ENCODE results near the gene CLDN6. TPM values are rescaled to one million over a fixed set of nuclear protein-coding genes. Genes with fewer than 3 reads are reported as not detected.

CLDN6 gene
- total RNA-seq, 1 donor from 2014 or later: not detected

GRCh38 chr16:3038896-3039295 lies 20.9 kb upstream of the CLDN6 start:
- Histone ChIP-seq H3K27me3 (ENCODE audit: control insufficient read depth in 3 of 3, insufficient read depth in 3 of 3, low read length in 3 of 3) (peaks cover 52 to 77% (median 68%) of the 10 kb centered on the region in 3 donors), H3K4me3 (ENCODE audit: low read length in 3 of 3) (no peak overlapping the region), H3K4me1 (ENCODE audit: control insufficient read depth in 3 of 3, insufficient read depth in 3 of 3, low read length in 3 of 3) (no peaks in the 10 kb centered on the region), H3K9ac (ENCODE audit: low read depth in 1 of 3, low read length in 3 of 3) (no peak overlapping the region), H3K27ac (ENCODE audit: low read depth, low read length) (no peak overlapping the region), H3K9me3 (ENCODE audit: control insufficient read depth in 3 of 3, low read length in 3 of 3) (no peaks in the 10 kb centered on the region), H3K36me3 (ENCODE audit: control insufficient read depth in 3 of 3, insufficient read depth in 3 of 3, low read length in 3 of 3) (no peaks in the 10 kb centered on the region)

- no peaks in the 10 kb centered on the region for H3K4me1 ChIP-seq (ENCODE audit: control insufficient read depth in 3 of 3, insufficient read depth in 3 of 3, low read length in 3 of 3)
- no peak overlapping the region for H3K9ac ChIP-seq (ENCODE audit: low read depth in 1 of 3, low read length in 3 of 3)
- no peaks in the 10 kb centered on the region for H3K36me3 ChIP-seq (ENCODE audit: control insufficient read depth in 3 of 3, insufficient read depth in 3 of 3, low read length in 3 of 3)
- no peak overlapping the region for H3K27ac ChIP-seq (ENCODE audit: low read depth, low read length)
- H3K4me3 ChIP-seq (ENCODE audit: low read length in 3 of 3): no peak overlapping the region
- no peaks in the 10 kb centered on the region for H3K9me3 ChIP-seq (ENCODE audit: control insufficient read depth in 3 of 3, low read length in 3 of 3)
- peaks cover 57 to 77% (median 67%) of the 10 kb centered on the region in 3 donors for H3K27me3 ChIP-seq (ENCODE audit: control insufficient read depth in 3 of 3, insufficient read depth in 3 of 3, low read length in 3 of 3)
These were observed 20.3 kb upstream of the CLDN6 start for GRCh38 chr16:3038256-3038655.

DNA sequence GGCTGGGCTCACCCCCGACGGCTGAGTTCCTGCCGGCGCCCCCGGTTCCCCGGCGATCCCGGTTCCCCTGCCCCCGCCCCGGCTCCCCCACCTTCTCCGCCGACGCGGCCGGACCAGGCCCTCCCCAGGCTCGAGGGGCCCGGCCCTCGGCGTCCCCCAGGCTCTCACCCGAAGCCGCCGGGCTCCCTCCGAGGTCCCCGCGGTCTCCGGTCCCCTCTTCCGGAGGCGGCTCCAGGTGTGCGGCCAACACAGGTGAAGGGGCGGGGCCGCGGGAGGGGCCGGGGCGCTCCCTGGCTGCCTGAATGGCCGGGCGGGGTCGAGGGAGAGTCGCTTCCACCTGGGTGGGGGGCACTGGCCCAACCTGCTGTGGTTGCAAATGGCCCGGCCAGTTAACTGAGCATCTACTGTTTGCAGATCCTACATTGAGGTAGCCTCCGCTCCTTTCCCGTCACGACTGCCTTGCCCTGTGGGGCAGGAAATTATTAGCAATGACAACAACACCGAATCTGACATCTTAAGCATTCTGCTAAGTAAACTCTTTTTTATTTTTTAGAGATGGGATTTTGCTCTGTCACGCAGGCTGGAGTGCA lies 18.8 kb upstream of the CLDN6 start, which contains the start of gene BICDL2:
Gene BICDL2 (minus strand): TSS at position 219 of the 590 bp plus-strand sequence. CDS start 1,448 bp downstream, outside the sequence.
- H3K9ac ChIP-seq (ENCODE audit: low read depth in 1 of 3, low read length in 3 of 3): no peak within 1 kb of the TSS
- peaks cover 57 to 78% (median 65%) of the 10 kb centered on the region in 3 donors for H3K27me3 ChIP-seq (ENCODE audit: control insufficient read depth in 3 of 3, insufficient read depth in 3 of 3, low read length in 3 of 3)
- no peaks in the 10 kb centered on the region for H3K9me3 ChIP-seq (ENCODE audit: control insufficient read depth in 3 of 3, low read length in 3 of 3)
- no peak within 1 kb of the TSS for H3K27ac ChIP-seq (ENCODE audit: low read depth, low read length)
- H3K4me1 ChIP-seq (ENCODE audit: control insufficient read depth in 3 of 3, insufficient read depth in 3 of 3, low read length in 3 of 3): no peaks in the 10 kb centered on the region
- no peak within 1 kb of the TSS for H3K4me3 ChIP-seq (ENCODE audit: low read length in 3 of 3)
- H3K36me3 ChIP-seq (ENCODE audit: control insufficient read depth in 3 of 3, insufficient read depth in 3 of 3, low read length in 3 of 3): no peaks in the 10 kb centered on the region

- H3K27me3 ChIP-seq (ENCODE audit: control insufficient read depth in 3 of 3, insufficient read depth in 3 of 3, low read length in 3 of 3): peaks cover 59 to 79% (median 66%) of the 10 kb centered on the region in 3 donors
These were observed 18.2 kb upstream of the CLDN6 start for GRCh38 chr16:3035972-3036725.

GRCh38 chr16:3035289-3035971 lies 17.4 kb upstream of the CLDN6 start:
- Histone ChIP-seq H3K9ac (ENCODE audit: low read depth in 1 of 3, low read length in 3 of 3) (no peak overlapping the region), H3K4me1 (ENCODE audit: control insufficient read depth in 3 of 3, insufficient read depth in 3 of 3, low read length in 3 of 3) (no peaks in the 10 kb centered on the region), H3K27me3 (ENCODE audit: control insufficient read depth in 3 of 3, insufficient read depth in 3 of 3, low read length in 3 of 3) (peaks cover 64 to 84% (median 71%) of the 10 kb centered on the region in 3 donors), H3K4me3 (ENCODE audit: low read length in 3 of 3) (no peak overlapping the region), H3K36me3 (ENCODE audit: control insufficient read depth in 3 of 3, insufficient read depth in 3 of 3, low read length in 3 of 3) (no peaks in the 10 kb centered on the region), H3K27ac (ENCODE audit: low read depth, low read length) (no peak overlapping the region), H3K9me3 (ENCODE audit: control insufficient read depth in 3 of 3, low read length in 3 of 3) (no peaks in the 10 kb centered on the region)

More at GRCh38 chr16:3035972-3036725, 18.2 kb upstream of the CLDN6 start:
- H3K4me1 ChIP-seq (ENCODE audit: control insufficient read depth in 3 of 3, insufficient read depth in 3 of 3, low read length in 3 of 3): no peaks in the 10 kb centered on the region
- H3K4me3 ChIP-seq (ENCODE audit: low read length in 3 of 3): no peak overlapping the region
- no peak overlapping the region for H3K9ac ChIP-seq (ENCODE audit: low read depth in 1 of 3, low read length in 3 of 3)
- no peaks in the 10 kb centered on the region for H3K36me3 ChIP-seq (ENCODE audit: control insufficient read depth in 3 of 3, insufficient read depth in 3 of 3, low read length in 3 of 3)
- no peaks in the 10 kb centered on the region for H3K9me3 ChIP-seq (ENCODE audit: control insufficient read depth in 3 of 3, low read length in 3 of 3)
- no peak overlapping the region for H3K27ac ChIP-seq (ENCODE audit: low read depth, low read length)

GRCh38 chr16:3032624-3033023 lies 14.6 kb upstream of the CLDN6 start:
- H3K27ac ChIP-seq (ENCODE audit: low read depth, low read length): no peak overlapping the region
- H3K9me3 ChIP-seq (ENCODE audit: control insufficient read depth in 3 of 3, low read length in 3 of 3): no peaks in the 10 kb centered on the region
- peaks cover 67 to 75% (median 67%) of the 10 kb centered on the region in 3 donors for H3K27me3 ChIP-seq (ENCODE audit: control insufficient read depth in 3 of 3, insufficient read depth in 3 of 3, low read length in 3 of 3)
- no peaks in the 10 kb centered on the region for H3K36me3 ChIP-seq (ENCODE audit: control insufficient read depth in 3 of 3, insufficient read depth in 3 of 3, low read length in 3 of 3)
- H3K4me3 ChIP-seq (ENCODE audit: low read length in 3 of 3): no peak overlapping the region
- no peak overlapping the region for H3K9ac ChIP-seq (ENCODE audit: low read depth in 1 of 3, low read length in 3 of 3)
- peaks cover 0 to 12% (median 12%) of the 10 kb centered on the region in 3 donors for H3K4me1 ChIP-seq (ENCODE audit: control insufficient read depth in 3 of 3, insufficient read depth in 3 of 3, low read length in 3 of 3)

GRCh38 chr16:3030222-3031212 lies 12.5 kb upstream of the CLDN6 start:
- Histone ChIP-seq H3K9ac (ENCODE audit: low read depth in 1 of 3, low read length in 3 of 3) (no peak overlapping the region), H3K9me3 (ENCODE audit: control insufficient read depth in 3 of 3, low read length in 3 of 3) (no peaks in the 10 kb centered on the region), H3K4me3 (ENCODE audit: low read length in 3 of 3) (no peak overlapping the region), H3K27ac (ENCODE audit: low read depth, low read length) (no peak overlapping the region), H3K27me3 (ENCODE audit: control insufficient read depth in 3 of 3, insufficient read depth in 3 of 3, low read length in 3 of 3) (peaks cover 48 to 59% (median 50%) of the 10 kb centered on the region in 3 donors), H3K4me1 (ENCODE audit: control insufficient read depth in 3 of 3, insufficient read depth in 3 of 3, low read length in 3 of 3) (peaks cover 0 to 13% (median 12%) of the 10 kb centered on the region in 3 donors), H3K36me3 (ENCODE audit: control insufficient read depth in 3 of 3, insufficient read depth in 3 of 3, low read length in 3 of 3) (peaks cover 14 to 19% (median 19%) of the 10 kb centered on the region in 3 donors)

GRCh38 chr16:3029491-3030221 lies 11.7 kb upstream of the CLDN6 start:
- Histone ChIP-seq H3K9me3 (ENCODE audit: control insufficient read depth in 3 of 3, low read length in 3 of 3) (no peaks in the 10 kb centered on the region), H3K4me1 (ENCODE audit: control insufficient read depth in 3 of 3, insufficient read depth in 3 of 3, low read length in 3 of 3) (peaks cover 0 to 20% (median 14%) of the 10 kb centered on the region in 3 donors), H3K36me3 (ENCODE audit: control insufficient read depth in 3 of 3, insufficient read depth in 3 of 3, low read length in 3 of 3) (peaks cover 14 to 19% (median 19%) of the 10 kb centered on the region in 3 donors), H3K27ac (ENCODE audit: low read depth, low read length) (no peak overlapping the region), H3K9ac (ENCODE audit: low read depth in 1 of 3, low read length in 3 of 3) (no peak overlapping the region), H3K27me3 (ENCODE audit: control insufficient read depth in 3 of 3, insufficient read depth in 3 of 3, low read length in 3 of 3) (peaks cover 40 to 51% (median 43%) of the 10 kb centered on the region in 3 donors), H3K4me3 (ENCODE audit: low read length in 3 of 3) (no peak overlapping the region)
